Measurements from ENCODE around the gene C15orf62. TPM values are rescaled to one million over a fixed set of nuclear protein-coding genes. Genes with fewer than 3 reads are reported as not detected.

The C15orf62 gene
- polyA plus RNA-seq, 4 donors, result 0.88 to 5.1 (median 0.89) TPM; not detected in 1

- no peaks in the 10 kb centered on the region for H3K9me3 ChIP-seq (ENCODE audit: control insufficient read depth in 2 of 2, insufficient read depth in 1 of 2, low read depth in 1 of 2, low read length in 1 of 2)
These were observed 1.1 kb upstream of the C15orf62 start for GRCh38 chr15:40768521-40769273.

GRCh38 chr15:40770147-40770721 is 454 bp downstream of the C15orf62 start:
- no peaks in the 10 kb centered on the region for H3K9me3 ChIP-seq (ENCODE audit: control insufficient read depth in 2 of 2, insufficient read depth in 1 of 2, low read depth in 1 of 2, low read length in 1 of 2)
- H3K4me1 ChIP-seq (ENCODE audit: control insufficient read depth in 3 of 3, insufficient read depth in 2 of 3, low read depth in 1 of 3, low read length in 2 of 3), result peaks cover 0 to 62% (median 2%) of the 10 kb centered on the region in 3 donors
- peaks cover 7 to 88% (median 7%) of the 10 kb centered on the region in 3 donors for H3K36me3 ChIP-seq (ENCODE audit: control insufficient read depth in 3 of 3, insufficient read depth in 2 of 3, low read depth in 1 of 3, low read length in 3 of 3)
- peak overlapping the region; percentile 85 to 91 (median 91) for H3K27ac ChIP-seq (ENCODE audit: low read depth in 1 of 3, low read length in 2 of 3)
- DNase-seq (peak; percentile 89 to 92), FAIRE-seq (no peak)
- H3K4me3 ChIP-seq (ENCODE audit: low read depth in 1 of 3, low read length in 3 of 3), result peak overlapping the region in 1 of 3 donors; percentile 29
- no peaks in the 10 kb centered on the region for H3K27me3 ChIP-seq (ENCODE audit: control insufficient read depth in 3 of 3, insufficient read depth in 3 of 3, low read length in 3 of 3)
- WGBS, 3 donors, result 21 to 51% (median 50%) methylated on average over 12 to 17 of the region's 17 CpGs

More at GRCh38 chr15:40768521-40769273, 1.1 kb upstream of the C15orf62 start:
- H3K4me3 ChIP-seq (ENCODE audit: low read depth in 1 of 3, low read length in 3 of 3), result peak overlapping the region in 1 of 3 donors; percentile 29
- peak; percentile 41 to 77 for DNase-seq
- H3K4me1 ChIP-seq (ENCODE audit: control insufficient read depth in 3 of 3, insufficient read depth in 2 of 3, low read depth in 1 of 3, low read length in 2 of 3), result peaks cover 0 to 62% (median 2%) of the 10 kb centered on the region in 3 donors
- 24 to 49% (median 34%) methylated on average over 19 to 21 of the region's 21 CpGs for WGBS, 3 donors
- peak overlapping the region; percentile 36 to 91 (median 91) for H3K27ac ChIP-seq (ENCODE audit: low read depth in 1 of 3, low read length in 2 of 3)
- no peak for FAIRE-seq
- no peaks in the 10 kb centered on the region for H3K27me3 ChIP-seq (ENCODE audit: control insufficient read depth in 3 of 3, insufficient read depth in 3 of 3, low read length in 3 of 3)
- peaks cover under 1 to 75% (median 4%) of the 10 kb centered on the region in 3 donors for H3K36me3 ChIP-seq (ENCODE audit: control insufficient read depth in 3 of 3, insufficient read depth in 2 of 3, low read depth in 1 of 3, low read length in 3 of 3)

GRCh38 chr15:40771242-40771641 is 1.5 kb downstream of the C15orf62 start:
- peaks cover 7 to 89% (median 10%) of the 10 kb centered on the region in 3 donors for H3K36me3 ChIP-seq (ENCODE audit: control insufficient read depth in 3 of 3, insufficient read depth in 2 of 3, low read depth in 1 of 3, low read length in 3 of 3)
- H3K4me3 ChIP-seq (ENCODE audit: low read depth in 1 of 3, low read length in 3 of 3), result no peak overlapping the region
- no peak for FAIRE-seq
- H3K27ac ChIP-seq (ENCODE audit: low read depth in 1 of 3, low read length in 2 of 3), result peak overlapping the region in 1 of 3 donors; percentile 91
- DNase-seq, result no peak
- no peaks in the 10 kb centered on the region for H3K27me3 ChIP-seq (ENCODE audit: control insufficient read depth in 3 of 3, insufficient read depth in 3 of 3, low read length in 3 of 3)
- 88 to 94% (median 94%) methylated on average over 5 of the region's 5 CpGs for WGBS, 3 donors
- no peaks in the 10 kb centered on the region for H3K9me3 ChIP-seq (ENCODE audit: control insufficient read depth in 2 of 2, insufficient read depth in 1 of 2, low read depth in 1 of 2, low read length in 1 of 2)
- H3K4me1 ChIP-seq (ENCODE audit: control insufficient read depth in 3 of 3, insufficient read depth in 2 of 3, low read depth in 1 of 3, low read length in 2 of 3), result peaks cover 0 to 53% (median 2%) of the 10 kb centered on the region in 3 donors

DNA sequence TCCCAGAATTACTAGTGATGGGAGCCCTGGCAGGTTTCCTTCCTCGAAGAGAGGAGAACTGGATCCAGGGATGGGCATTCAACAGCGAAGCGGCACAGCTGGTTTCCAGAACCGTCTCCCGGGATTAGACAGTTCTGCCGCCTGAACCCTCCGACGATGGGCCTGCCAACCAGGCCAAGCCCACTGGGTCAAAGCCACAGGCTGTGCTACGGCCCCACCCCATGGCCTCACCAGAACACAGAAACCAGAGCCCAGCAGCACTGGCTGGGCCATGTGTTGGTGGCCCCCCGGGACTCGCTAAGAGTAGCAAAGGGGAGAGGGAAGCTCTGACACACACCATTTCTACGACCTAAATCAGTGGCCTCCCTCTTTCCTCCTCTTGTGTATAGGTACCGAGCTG is 2.2 kb downstream of the C15orf62 start:
- 90 to 98% (median 96%) methylated on average over 13 of the region's 13 CpGs for WGBS, 3 donors
- Histone ChIP-seq H3K4me3 (ENCODE audit: low read depth in 1 of 3, low read length in 3 of 3) (no peak overlapping the region), H3K27ac (ENCODE audit: low read depth in 1 of 3, low read length in 2 of 3) (no peak overlapping the region), H3K36me3 (ENCODE audit: control insufficient read depth in 3 of 3, insufficient read depth in 2 of 3, low read depth in 1 of 3, low read length in 3 of 3) (peaks cover 7 to 89% (median 17%) of the 10 kb centered on the region in 3 donors), H3K4me1 (ENCODE audit: control insufficient read depth in 3 of 3, insufficient read depth in 2 of 3, low read depth in 1 of 3, low read length in 2 of 3) (peaks cover 0 to 47% (median 2%) of the 10 kb centered on the region in 3 donors), H3K9me3 (ENCODE audit: control insufficient read depth in 2 of 2, insufficient read depth in 1 of 2, low read depth in 1 of 2, low read length in 1 of 2) (no peaks in the 10 kb centered on the region), H3K27me3 (ENCODE audit: control insufficient read depth in 3 of 3, insufficient read depth in 3 of 3, low read length in 3 of 3) (no peaks in the 10 kb centered on the region)
- FAIRE-seq, result no peak
- no peak for DNase-seq

GRCh38 chr15:40773496-40773895 is 3.7 kb downstream of the C15orf62 start:
- DNase-seq, result no peak
- FAIRE-seq, result no peak
- Histone ChIP-seq H3K27ac (ENCODE audit: low read depth in 1 of 3, low read length in 2 of 3) (no peak overlapping the region), H3K4me1 (ENCODE audit: control insufficient read depth in 3 of 3, insufficient read depth in 2 of 3, low read depth in 1 of 3, low read length in 2 of 3) (peaks cover 0 to 32% (median 0%) of the 10 kb centered on the region in 3 donors), H3K36me3 (ENCODE audit: control insufficient read depth in 3 of 3, insufficient read depth in 2 of 3, low read depth in 1 of 3, low read length in 3 of 3) (peaks cover 4 to 87% (median 17%) of the 10 kb centered on the region in 3 donors), H3K27me3 (ENCODE audit: control insufficient read depth in 3 of 3, insufficient read depth in 3 of 3, low read length in 3 of 3) (no peaks in the 10 kb centered on the region), H3K4me3 (ENCODE audit: low read depth in 1 of 3, low read length in 3 of 3) (no peak overlapping the region), H3K9me3 (ENCODE audit: control insufficient read depth in 2 of 2, insufficient read depth in 1 of 2, low read depth in 1 of 2, low read length in 1 of 2) (no peaks in the 10 kb centered on the region)
- 88 to 90% (median 88%) methylated on average over 8 of the region's 8 CpGs for WGBS, 3 donors

GRCh38 chr15:40773902-40774301 is 4.1 kb downstream of the C15orf62 start:
- Histone ChIP-seq H3K4me3 (ENCODE audit: low read depth in 1 of 3, low read length in 3 of 3) (no peak overlapping the region), H3K36me3 (ENCODE audit: control insufficient read depth in 3 of 3, insufficient read depth in 2 of 3, low read depth in 1 of 3, low read length in 3 of 3) (peaks cover 4 to 87% (median 17%) of the 10 kb centered on the region in 3 donors), H3K27me3 (ENCODE audit: control insufficient read depth in 3 of 3, insufficient read depth in 3 of 3, low read length in 3 of 3) (no peaks in the 10 kb centered on the region), H3K9me3 (ENCODE audit: control insufficient read depth in 2 of 2, insufficient read depth in 1 of 2, low read depth in 1 of 2, low read length in 1 of 2) (no peaks in the 10 kb centered on the region), H3K27ac (ENCODE audit: low read depth in 1 of 3, low read length in 2 of 3) (no peak overlapping the region), H3K4me1 (ENCODE audit: control insufficient read depth in 3 of 3, insufficient read depth in 2 of 3, low read depth in 1 of 3, low read length in 2 of 3) (peaks cover 0 to 28% (median 0%) of the 10 kb centered on the region in 3 donors)
- no peak for FAIRE-seq
- DNase-seq, result no peak
- 85 to 97% (median 91%) methylated on average over 6 of the region's 6 CpGs for WGBS, 3 donors

DNA sequence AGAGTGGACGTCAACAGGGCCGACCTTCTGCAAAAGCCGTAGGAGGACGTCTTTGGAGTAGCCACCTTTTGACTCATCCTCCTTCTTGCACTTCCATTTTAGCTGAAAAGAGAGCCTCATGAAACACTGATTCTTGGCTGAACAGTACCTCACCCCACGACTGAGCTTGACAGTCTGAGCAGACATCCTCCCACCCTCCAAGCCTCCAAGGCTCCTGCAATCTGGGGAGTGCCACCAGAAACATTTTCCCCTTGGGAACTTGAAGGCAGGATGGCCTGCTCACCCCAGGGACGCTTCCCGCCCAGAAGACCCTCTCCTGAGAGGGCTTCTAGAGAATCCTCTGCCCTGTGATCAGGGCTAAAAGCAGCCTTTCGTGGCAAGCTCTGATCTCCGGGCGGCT is 5.2 kb downstream of the C15orf62 start:
- 93 to 98% (median 95%) methylated on average over 10 of the region's 10 CpGs for WGBS, 3 donors
- Histone ChIP-seq H3K4me3 (ENCODE audit: low read depth in 1 of 3, low read length in 3 of 3) (no peak overlapping the region), H3K9me3 (ENCODE audit: control insufficient read depth in 2 of 2, insufficient read depth in 1 of 2, low read depth in 1 of 2, low read length in 1 of 2) (no peaks in the 10 kb centered on the region), H3K27me3 (ENCODE audit: control insufficient read depth in 3 of 3, insufficient read depth in 3 of 3, low read length in 3 of 3) (no peaks in the 10 kb centered on the region), H3K27ac (ENCODE audit: low read depth in 1 of 3, low read length in 2 of 3) (no peak overlapping the region), H3K4me1 (ENCODE audit: control insufficient read depth in 3 of 3, insufficient read depth in 2 of 3, low read depth in 1 of 3, low read length in 2 of 3) (peaks cover 0 to 17% (median 0%) of the 10 kb centered on the region in 3 donors), H3K36me3 (ENCODE audit: control insufficient read depth in 3 of 3, insufficient read depth in 2 of 3, low read depth in 1 of 3, low read length in 3 of 3) (peaks cover 8 to 95% (median 17%) of the 10 kb centered on the region in 3 donors)
- FAIRE-seq, result no peak
- no peak for DNase-seq

DNA sequence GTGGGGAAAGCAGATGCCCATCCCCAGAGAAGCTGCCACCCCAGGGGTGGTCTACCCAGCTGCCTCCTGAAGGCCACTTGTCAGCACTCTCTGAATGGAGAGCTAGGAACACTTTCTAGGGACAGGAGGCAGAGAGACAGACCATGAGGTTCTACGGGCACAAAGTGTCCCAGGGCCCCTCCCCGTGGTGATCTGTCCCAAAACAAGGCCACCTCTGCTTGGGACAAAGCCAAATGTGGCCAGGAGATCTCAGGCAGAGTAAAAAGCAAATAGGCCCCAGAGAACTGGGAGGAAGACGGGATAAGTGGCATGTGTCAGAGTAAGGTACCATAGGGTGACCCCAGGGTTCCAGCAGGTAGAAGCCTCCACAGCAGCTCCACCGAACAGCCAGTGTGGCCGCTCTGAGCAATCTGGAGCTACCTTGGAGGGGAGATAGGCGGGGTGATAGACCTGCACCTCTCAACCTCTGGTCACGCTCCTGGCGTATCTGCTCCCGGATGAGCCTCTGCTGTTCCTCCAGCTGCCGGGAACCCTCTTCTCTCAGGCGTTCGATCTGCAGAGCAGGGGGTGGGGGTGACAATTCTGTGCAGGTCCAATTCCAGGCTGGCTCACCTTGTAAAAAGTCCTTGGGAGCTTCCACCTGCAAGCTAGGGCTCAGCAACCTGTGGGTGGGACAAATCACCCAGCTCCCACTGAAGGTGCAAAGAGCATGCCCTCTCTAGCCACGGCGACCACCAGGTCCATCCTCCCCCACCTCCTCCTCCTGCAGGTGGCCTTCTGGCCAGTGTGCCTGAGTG is 6.2 kb downstream of the C15orf62 start:
- Histone ChIP-seq H3K9me3 (ENCODE audit: control insufficient read depth in 2 of 2, insufficient read depth in 1 of 2, low read depth in 1 of 2, low read length in 1 of 2) (no peaks in the 10 kb centered on the region), H3K27ac (ENCODE audit: low read depth in 1 of 3, low read length in 2 of 3) (no peak overlapping the region), H3K27me3 (ENCODE audit: control insufficient read depth in 3 of 3, insufficient read depth in 3 of 3, low read length in 3 of 3) (no peaks in the 10 kb centered on the region), H3K4me1 (ENCODE audit: control insufficient read depth in 3 of 3, insufficient read depth in 2 of 3, low read depth in 1 of 3, low read length in 2 of 3) (peaks cover 0 to 8% (median 0%) of the 10 kb centered on the region in 3 donors), H3K4me3 (ENCODE audit: low read depth in 1 of 3, low read length in 3 of 3) (no peak overlapping the region), H3K36me3 (ENCODE audit: control insufficient read depth in 3 of 3, insufficient read depth in 2 of 3, low read depth in 1 of 3, low read length in 3 of 3) (peaks cover 8 to 93% (median 17%) of the 10 kb centered on the region in 3 donors)
- DNase-seq, result no peak
- FAIRE-seq, result no peak
- 94 to 97% (median 96%) methylated on average over 14 of the region's 14 CpGs for WGBS, 3 donors
